Hepatocyte (in vitro differentiated cells): ENCODE data around the gene S100A4. TPM values are rescaled to one million over a fixed set of nuclear protein-coding genes. Genes with fewer than 3 reads are reported as not detected.
A peak's percentile ranks its signal among the peaks of the same experiment; 100 is the strongest.

Experiments
- DNase-seq: peaks from one replicate; pipeline ENCODE4 v3.0.0-alpha.2; 2016; ENCODE audit warnings: low spot score
- H2AFZ ChIP-seq: fragments of 200-600 bp; sonication (generic); 2 replicates; pipeline ENCODE4 v1.6.0; 2016; ENCODE audit warnings: antibody characterized with exemption, mild to moderate bottlenecking
- H3K27ac ChIP-seq: fragments of 200-600 bp; sonication (generic); 2 replicates; pipeline ENCODE4 v1.5.1; 2016; ENCODE audit warnings: mild to moderate bottlenecking
- H3K27me3 ChIP-seq: fragments of 200-600 bp; sonication (generic); 2 replicates; pipeline ENCODE4 v1.6.1; 2016
- H3K36me3 ChIP-seq: fragments of 200-600 bp; sonication (generic); replicated peaks from 2 replicates; pipeline ENCODE4 v1.5.1; 2016; ENCODE audit warnings: low read depth; ENCODE audit not compliant: insufficient read depth
- H3K4me1 ChIP-seq: fragments of 200-600 bp; sonication (generic); 2 replicates; pipeline ENCODE4 v1.5.1; 2016; ENCODE audit warnings: mild to moderate bottlenecking, moderate library complexity; ENCODE audit not compliant: insufficient read depth
- H3K4me2 ChIP-seq: fragments of 200-600 bp; sonication (generic); 2 replicates; pipeline ENCODE4 v1.6.0; 2016
- H3K4me3 ChIP-seq: fragments of 200-600 bp; sonication (generic); 2 replicates; pipeline ENCODE4 v1.5.1; 2016; ENCODE audit warnings: mild to moderate bottlenecking
- H3K79me2 ChIP-seq: fragments of 200-600 bp; sonication (generic); 2 replicates; pipeline ENCODE4 v1.6.0; 2017; ENCODE audit warnings: mild to moderate bottlenecking
- H3K9me2 ChIP-seq: fragments of 200-600 bp; sonication (generic); replicated peaks from 2 replicates; pipeline ENCODE4 v1.6.0; 2017; ENCODE audit warnings: mild to moderate bottlenecking; ENCODE audit not compliant: insufficient read depth
- H3K9me3 ChIP-seq: fragments of 200-600 bp; sonication (generic); 2 replicates; pipeline ENCODE4 v1.5.1; 2016; ENCODE audit warnings: low read depth, mild to moderate bottlenecking
- H4K20me1 ChIP-seq: fragments of 200-600 bp; sonication (generic); 2 replicates; pipeline ENCODE4 v1.6.0; 2016; ENCODE audit warnings: mild to moderate bottlenecking; ENCODE audit not compliant: insufficient read depth, poor library complexity, severe bottlenecking
- CTCF ChIP-seq: fragments of 200-600 bp; sonication (generic); IDR thresholded peaks from 2 replicates; pipeline ENCODE4 v1.5.1; 2016; ENCODE audit warnings: antibody characterized with exemption, mild to moderate bottlenecking; ENCODE audit not compliant: poor library complexity
- EZH2 ChIP-seq: fragments of 200-600 bp; sonication (generic); IDR thresholded peaks from 2 replicates; pipeline ENCODE4 v1.6.1; 2016; ENCODE audit warnings: antibody characterized with exemption, mild to moderate bottlenecking, borderline replicate concordance
- EZH2phosphoT487 ChIP-seq: fragments of 200-600 bp; sonication (generic); IDR thresholded peaks from one replicate; pipeline ENCODE4 v1.6.1; 2018; ENCODE audit warnings: antibody characterized with exemption, mild to moderate bottlenecking, low read depth, moderate library complexity; ENCODE audit not compliant: unreplicated experiment, severe bottlenecking
- WGBS: methylation state at CpG from one replicate; pipeline ENCODE4 v1.1.6; 2016; ENCODE audit warnings: low lambda C conversion rate; ENCODE audit errors: missing lambda C conversion rate; 5-methylcytosine and 5-hydroxymethylcytosine counted together
- polyA plus RNA-seq: library from polyadenylated mRNA; unstranded; fragments of >200 nt; fragmentation: Nextera tagmentation; extraction: Ambion mirVana; gene quantifications from 2 replicates; pipeline ENCODE4 v1.2.1, GENCODE V29; 2016
- total RNA-seq: library from RNA; depleted of rRNA; stranded (reverse); fragments of >200 nt; gene quantifications from 2 replicates; pipeline ENCODE4 v1.2.3, GENCODE V29; 2014

S100A4 gene
- total and polyA plus RNA-seq, 2 experiments from 2014 or later = 64.1 to 116 TPM

- no peaks in the 10 kb centered on the region for H3K9me3 ChIP-seq
- H3K4me2 ChIP-seq = no peak overlapping the region
- TF ChIP-seq EZH2 = no peak
- TF ChIP-seq EZH2phosphoT487 = no peak
- TF ChIP-seq CTCF = no peak
- H3K27me3 ChIP-seq = no peaks in the 10 kb centered on the region
- H3K27ac ChIP-seq = no peak overlapping the region
- DNase-seq = no peak
- no peak overlapping the region for H3K4me3 ChIP-seq
- WGBS = 75% methylated on average over 4 of the region's 4 CpGs
- no peaks in the 10 kb centered on the region for H4K20me1 ChIP-seq
- no peaks in the 10 kb centered on the region for H3K36me3 ChIP-seq
- H3K79me2 ChIP-seq = peaks cover 3% of the 10 kb centered on the region
- H2AFZ ChIP-seq = no peak overlapping the region
- H3K9me2 ChIP-seq = no peaks in the 10 kb centered on the region
- peaks cover 51% of the 10 kb centered on the region for H3K4me1 ChIP-seq
These were observed 4.8 kb upstream of the S100A4 start for GRCh38 chr1:153550398-153550758.

GRCh38 chr1:153549741-153550397 is 4.3 kb upstream of the S100A4 start:
- Histone ChIP-seq H3K27ac (peak overlapping the region; percentile 80), H3K79me2 (peaks cover 3% of the 10 kb centered on the region), H3K4me3 (no peak overlapping the region), H2AFZ (no peak overlapping the region), H3K36me3 (no peaks in the 10 kb centered on the region), H3K27me3 (no peaks in the 10 kb centered on the region), H3K9me3 (no peaks in the 10 kb centered on the region), H3K9me2 (no peaks in the 10 kb centered on the region), H4K20me1 (no peaks in the 10 kb centered on the region), H3K4me2 (no peak overlapping the region), H3K4me1 (peaks cover 55% of the 10 kb centered on the region)
- no peak for DNase-seq
- no peak for TF ChIP-seq EZH2phosphoT487
- no peak for TF ChIP-seq EZH2
- 91% methylated on average over 6 of the region's 6 CpGs for WGBS

GRCh38 chr1:153548722-153549688 is 3.4 kb upstream of the S100A4 start, which contains the start of gene S100A3:
TSS of gene S100A3 (minus strand) at chr1:153549258. CDS start at chr1:153548485, 773 bp downstream.
- Histone ChIP-seq H4K20me1 (no peaks in the 10 kb centered on the region), H3K27ac (peak within 1 kb of the TSS; percentile 80), H3K4me1 (peaks cover 59% of the 10 kb centered on the region), H3K36me3 (no peaks in the 10 kb centered on the region), H3K4me3 (no peak within 1 kb of the TSS), H3K27me3 (no peaks in the 10 kb centered on the region), H3K9me3 (no peaks in the 10 kb centered on the region), H3K79me2 (peaks cover 6% of the 10 kb centered on the region), H3K4me2 (no peak within 1 kb of the TSS), H2AFZ (no peak within 1 kb of the TSS), H3K9me2 (no peaks in the 10 kb centered on the region)
- DNase-seq = peak; percentile 73
- 75% methylated on average over 14 of the region's 14 CpGs for WGBS
- TF ChIP-seq EZH2 (no peak), CTCF (no peak), EZH2phosphoT487 (no peak)
